ENCODE results near the gene XG. TPM values are rescaled to one million over a fixed set of nuclear protein-coding genes. Genes with fewer than 3 reads are reported as not detected.

XG gene
- polyA plus RNA-seq, 5 donors: 0.14 to 0.38 (median 0.26) TPM

Other genes with a start within 250 kb of the XG start
- 100 to 1,000 TPM; 172 to 298 (median 227) TPM for gene CD99, start 60.7 kb upstream of the XG start, polyA plus RNA-seq (ENCODE audit: insufficient read depth in 1 of 5, insufficient read length in 5 of 5, low replicate concordance in 1 of 5)
- 10 to 100 TPM; 11.8 to 17.8 (median 12.8) TPM for gene GYG2, start 76.9 kb downstream of the XG start, polyA plus RNA-seq (ENCODE audit: insufficient read depth in 1 of 5, insufficient read length in 5 of 5, low replicate concordance in 1 of 5)
- 10 to 100 TPM; 42.8 to 59.6 (median 49.0) TPM for gene ARSD, start 177.3 kb downstream of the XG start, polyA plus RNA-seq (ENCODE audit: insufficient read depth in 1 of 5, insufficient read length in 5 of 5, low replicate concordance in 1 of 5)

Data from right lung (tissue), 5 donors.